Endothelial cell of umbilical vein (primary cell): ENCODE measurements around the gene CPHXL.

ENCODE experiments used
- CTCF ChIP-seq, 2 donors: IDR thresholded peaks; 1 replicate in 1 of 2; 2 replicates in 1 of 2; pipeline ENCODE4 v1.5.1; 2011; ENCODE audit warnings: low read length in 2 of 2, mild to moderate bottlenecking in 2 of 2, moderate library complexity in 2 of 2, control low read depth in 1 of 2, inconsistent platforms in 1 of 2, low read depth in 1 of 2; ENCODE audit not compliant: insufficient read depth in 1 of 2; ENCODE audit errors: extremely low read depth in 1 of 2
- POLR2A ChIP-seq: IDR thresholded peaks from 2 replicates; pipeline ENCODE4 v1.6.1; 2012; ENCODE audit warnings: low read depth, mild to moderate bottlenecking, control low read depth, low read length

DNA sequence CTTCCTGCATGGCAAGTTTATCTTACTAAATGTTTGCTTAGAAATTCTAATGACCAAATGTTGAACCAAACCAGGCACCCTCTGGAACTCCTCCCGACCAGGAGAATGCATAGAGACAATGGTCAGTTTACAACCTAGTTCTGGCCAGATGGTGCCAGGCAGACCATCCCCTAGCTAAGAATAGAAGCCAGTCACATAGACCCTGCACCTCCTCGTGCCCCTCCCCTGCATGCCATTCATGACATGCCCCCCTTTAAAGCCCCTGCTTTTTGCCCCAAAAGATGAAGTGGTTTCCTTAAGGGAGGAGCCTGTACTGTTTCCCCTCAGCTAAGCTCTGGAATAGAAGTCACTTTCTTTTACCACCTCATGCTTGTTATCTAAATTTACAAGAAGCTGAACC is 6.6 kb upstream of the CPHXL start:
- TF ChIP-seq CTCF (IDR thresholded peaks at IDR 0.05; ENCODE audit: extremely low read depth in 1 of 2, insufficient read depth in 1 of 2, low read depth in 1 of 2, low read length in 2 of 2) (no peak), POLR2A (no peak)
